Neutrophil (primary cell): ENCODE data around the gene TSPYL4.

Experiments used
- H3K27ac ChIP-seq: fragments of 200-600 bp; sonication (generic); 2 replicates; pipeline ENCODE4 v1.5.1; 2016; ENCODE audit warnings: mild to moderate bottlenecking, moderate library complexity
- H3K27me3 ChIP-seq: fragments of 200-600 bp; sonication (generic); 2 replicates; pipeline ENCODE4 v1.6.0; 2016; ENCODE audit warnings: mild to moderate bottlenecking
- H3K36me3 ChIP-seq: fragments of 200-600 bp; sonication (generic); 2 replicates; pipeline ENCODE4 v1.5.1; 2017
- H3K4me1 ChIP-seq, 2 experiments: fragments of 200-600 bp in 1 of 2; sonication (generic) in 1 of 2; 1 replicate in 1 of 2; 2 replicates in 1 of 2; pipeline versions ENCODE4 v1.5.1 to v1.6.1; 2013 to 2016; ENCODE audit warnings: low read depth in 1 of 2, low read length in 1 of 2, mild to moderate bottlenecking in 1 of 2, moderate library complexity in 1 of 2; ENCODE audit not compliant: control insufficient read depth in 1 of 2, insufficient read depth in 1 of 2
- H3K4me3 ChIP-seq, 2 experiments: fragments of 200-600 bp in 1 of 2; sonication (generic) in 1 of 2; 1 replicate in 1 of 2; 2 replicates in 1 of 2; pipeline ENCODE4 v1.5.1; 2013 to 2016; ENCODE audit warnings: low read depth in 1 of 2, low read length in 1 of 2, mild to moderate bottlenecking in 1 of 2, moderate library complexity in 1 of 2
- H3K9me3 ChIP-seq: fragments of 200-600 bp; sonication (generic); 2 replicates; pipeline ENCODE4 v1.5.1; 2016
- TF ChIP-seq, protein P1 (sequence below): fragments of 200-600 bp; sonication (generic); IDR thresholded peaks from 2 replicates; pipeline ENCODE4 v1.5.1; 2016; ENCODE audit warnings: antibody characterized with exemption

Gene TSPYL4

DNA sequence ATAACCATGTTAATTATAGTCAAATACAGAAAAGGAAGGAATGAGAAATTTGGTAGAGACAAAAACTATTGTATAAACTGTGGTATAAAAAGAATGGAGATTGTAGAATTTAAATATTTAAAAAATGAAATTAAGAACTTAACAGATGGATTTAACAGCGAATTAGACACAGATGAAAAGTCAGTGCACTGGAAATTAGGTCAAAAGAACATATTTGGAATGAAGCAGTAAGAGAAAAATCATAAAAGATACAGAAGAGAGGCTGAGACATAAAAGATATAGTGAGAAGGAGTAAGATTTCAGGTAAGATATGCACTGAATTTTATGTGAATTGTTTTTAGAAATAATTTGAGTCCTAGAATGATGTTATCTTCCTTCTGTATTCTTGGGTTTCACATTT is 14.0 kb downstream of the TSPYL4 start:
- no peak overlapping the region for H3K4me3 ChIP-seq
- H3K9me3 ChIP-seq: no peaks in the 10 kb centered on the region
- H3K27me3 ChIP-seq: no peaks in the 10 kb centered on the region
- peaks cover 8 to 18% of the 10 kb centered on the region in 2 experiments for H3K4me1 ChIP-seq
- no peak overlapping the region for H3K27ac ChIP-seq
- TF ChIP-seq, protein P1, sequence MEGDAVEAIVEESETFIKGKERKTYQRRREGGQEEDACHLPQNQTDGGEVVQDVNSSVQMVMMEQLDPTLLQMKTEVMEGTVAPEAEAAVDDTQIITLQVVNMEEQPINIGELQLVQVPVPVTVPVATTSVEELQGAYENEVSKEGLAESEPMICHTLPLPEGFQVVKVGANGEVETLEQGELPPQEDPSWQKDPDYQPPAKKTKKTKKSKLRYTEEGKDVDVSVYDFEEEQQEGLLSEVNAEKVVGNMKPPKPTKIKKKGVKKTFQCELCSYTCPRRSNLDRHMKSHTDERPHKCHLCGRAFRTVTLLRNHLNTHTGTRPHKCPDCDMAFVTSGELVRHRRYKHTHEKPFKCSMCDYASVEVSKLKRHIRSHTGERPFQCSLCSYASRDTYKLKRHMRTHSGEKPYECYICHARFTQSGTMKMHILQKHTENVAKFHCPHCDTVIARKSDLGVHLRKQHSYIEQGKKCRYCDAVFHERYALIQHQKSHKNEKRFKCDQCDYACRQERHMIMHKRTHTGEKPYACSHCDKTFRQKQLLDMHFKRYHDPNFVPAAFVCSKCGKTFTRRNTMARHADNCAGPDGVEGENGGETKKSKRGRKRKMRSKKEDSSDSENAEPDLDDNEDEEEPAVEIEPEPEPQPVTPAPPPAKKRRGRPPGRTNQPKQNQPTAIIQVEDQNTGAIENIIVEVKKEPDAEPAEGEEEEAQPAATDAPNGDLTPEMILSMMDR: no peak
- H3K36me3 ChIP-seq: peaks cover 4% of the 10 kb centered on the region

DNA sequence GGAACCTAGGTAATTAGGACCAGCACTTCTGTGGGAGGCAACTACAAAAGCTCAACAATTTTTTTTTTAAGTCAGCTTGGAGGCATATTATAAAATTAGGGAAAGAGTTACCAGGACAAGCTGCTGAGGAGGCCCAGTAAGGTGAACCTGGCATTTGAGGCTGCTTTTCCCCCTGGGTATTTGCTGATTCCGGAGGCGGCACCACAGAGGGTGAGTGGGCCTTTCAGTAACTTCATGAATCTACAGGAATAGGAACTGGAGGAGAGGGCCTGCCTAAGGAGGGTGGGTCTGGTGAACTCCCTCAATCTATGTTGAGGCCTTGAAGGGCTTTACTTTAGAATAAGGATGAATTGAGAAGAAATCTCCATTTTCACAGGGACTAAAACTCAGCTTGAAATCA is 14.6 kb downstream of the TSPYL4 start:
- no peaks in the 10 kb centered on the region for H3K9me3 ChIP-seq

DNA sequence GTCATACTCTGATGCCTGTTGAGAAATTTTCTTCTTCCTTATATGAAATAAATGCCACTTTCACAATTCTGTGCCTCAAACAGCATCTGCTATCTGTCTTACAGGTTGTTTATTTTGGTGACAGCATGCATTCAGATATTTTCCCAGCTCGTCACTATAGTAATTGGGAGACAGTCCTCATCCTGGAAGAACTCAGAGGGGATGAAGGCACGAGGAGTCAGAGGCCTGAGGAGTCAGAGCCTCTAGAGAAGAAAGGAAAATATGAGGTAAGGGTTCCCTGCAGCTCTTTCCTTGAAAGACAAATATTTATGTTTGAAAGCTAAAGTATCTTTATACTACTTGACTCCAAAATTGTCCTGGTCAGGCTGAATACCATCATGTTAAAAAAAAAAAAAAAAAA is 15.8 kb downstream of the TSPYL4 start:
- peak overlapping the region; percentile 67 for H3K27ac ChIP-seq
- TF ChIP-seq, protein P1: no peak
- peaks cover 3% of the 10 kb centered on the region for H3K36me3 ChIP-seq

More for the DNA sequence above, 14.6 kb downstream of the TSPYL4 start:
- TF ChIP-seq, protein P1: no peak
- no peak overlapping the region for H3K27ac ChIP-seq
- H3K4me3 ChIP-seq: no peak overlapping the region
- H3K4me1 ChIP-seq: peaks cover 8 to 18% of the 10 kb centered on the region in 2 experiments
- H3K27me3 ChIP-seq: no peaks in the 10 kb centered on the region
- peaks cover 5% of the 10 kb centered on the region for H3K36me3 ChIP-seq

DNA sequence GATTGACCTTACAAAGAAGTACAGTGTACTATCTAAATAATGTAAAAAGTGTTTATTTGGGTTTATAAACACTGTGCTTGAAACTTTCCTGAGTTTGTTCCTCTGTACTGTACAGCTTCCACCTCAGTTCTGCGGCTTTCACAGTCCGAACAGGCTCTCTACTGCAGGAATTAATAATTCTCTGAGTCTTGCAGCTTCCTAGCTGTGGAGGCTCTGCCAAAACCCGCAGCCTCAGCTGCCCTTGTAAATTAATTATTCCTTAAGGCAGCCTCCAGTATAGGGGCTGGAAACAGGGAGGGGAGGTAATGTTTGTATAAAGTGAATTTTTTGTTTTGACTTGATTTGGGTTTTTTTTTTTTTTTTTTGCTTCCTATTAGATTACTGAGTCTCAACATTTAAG is 19.2 kb downstream of the TSPYL4 start:
- TF ChIP-seq, protein P1: no peak
- Histone ChIP-seq H3K4me1 (peaks cover 8 to 18% of the 10 kb centered on the region in 2 experiments), H3K27ac (no peak overlapping the region), H3K27me3 (no peaks in the 10 kb centered on the region), H3K4me3 (no peak overlapping the region), H3K9me3 (no peaks in the 10 kb centered on the region), H3K36me3 (peaks cover 5% of the 10 kb centered on the region)

More for the DNA sequence above, 15.8 kb downstream of the TSPYL4 start:
- H3K4me3 ChIP-seq: no peak overlapping the region
- H3K4me1 ChIP-seq: peaks cover 8 to 18% of the 10 kb centered on the region in 2 experiments
- H3K27me3 ChIP-seq: no peaks in the 10 kb centered on the region
- no peaks in the 10 kb centered on the region for H3K9me3 ChIP-seq

DNA sequence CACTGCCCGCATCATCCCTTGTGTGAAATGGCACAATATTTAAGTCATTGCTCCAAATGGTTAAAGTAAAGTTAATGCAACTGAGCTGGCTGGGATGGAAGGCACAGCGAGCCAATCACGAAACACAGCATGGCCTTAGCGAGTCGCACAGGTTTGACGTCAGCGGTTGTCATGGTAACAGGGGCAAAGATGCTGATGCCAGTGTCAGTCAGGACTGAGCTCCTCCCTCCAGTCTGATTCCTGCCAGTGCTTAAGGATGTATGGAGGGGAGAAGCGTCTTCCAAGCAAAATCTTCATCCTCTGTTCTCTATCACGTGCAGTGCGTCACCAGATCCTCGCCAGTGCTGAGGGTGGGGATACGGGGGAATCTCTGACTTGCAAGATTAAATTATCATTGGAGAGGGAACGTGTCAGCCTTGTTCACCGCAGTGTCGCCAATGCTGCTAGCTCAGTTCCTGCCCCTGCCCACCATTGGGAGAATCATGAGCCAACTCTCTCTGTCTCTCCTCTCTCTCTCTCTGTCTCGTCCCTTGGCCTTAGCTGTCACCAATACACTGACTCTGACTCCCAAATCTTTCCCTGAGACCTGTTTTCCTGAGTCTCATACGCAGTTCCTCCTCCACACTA is 24.5 kb downstream of the TSPYL4 start:
- TF ChIP-seq, protein P1: no peak
- peaks cover 10% of the 10 kb centered on the region for H3K36me3 ChIP-seq
- no peak overlapping the region for H3K4me3 ChIP-seq
- peaks cover 0 to 5% of the 10 kb centered on the region in 2 experiments for H3K4me1 ChIP-seq
- no peaks in the 10 kb centered on the region for H3K27me3 ChIP-seq
- H3K9me3 ChIP-seq: no peaks in the 10 kb centered on the region
- no peak overlapping the region for H3K27ac ChIP-seq
